ENCODE results near the gene GABRB1.
A peak's percentile ranks its signal among the peaks of the same experiment; 100 is the strongest.

GABRB1 gene

GRCh38 chr4:47031011-47031678, at the start of gene GABRB1:
TSS of gene GABRB1 (plus strand) at chr4:47031567.
- DNase-seq (ENCODE audit: low read depth), result no peak

- DNase-seq (ENCODE audit: low read depth), result no peak
Measured at GRCh38 chr4:46984781-46985180, 46.6 kb upstream of the GABRB1 start.

GRCh38 chr4:46986922-46987638, 44.3 kb upstream of the GABRB1 start:
- DNase-seq (ENCODE audit: low read depth), result no peak

GRCh38 chr4:46992338-46992737, 39.0 kb upstream of the GABRB1 start:
- no peak for DNase-seq (ENCODE audit: low read depth)

GRCh38 chr4:46993075-46994006, 38.0 kb upstream of the GABRB1 start, which contains the start of gene GABRA4:
TSS of gene GABRA4 (minus strand) at chr4:46993581. CDS start at chr4:46993424, 157 bp downstream.
- no peak for DNase-seq (ENCODE audit: low read depth)

GRCh38 chr4:46994007-46994405, 37.4 kb upstream of the GABRB1 start:
- DNase-seq (ENCODE audit: low read depth), result no peak

GRCh38 chr4:46999566-46999965, 31.8 kb upstream of the GABRB1 start:
- DNase-seq (ENCODE audit: low read depth), result no peak

GRCh38 chr4:47000406-47000805, 31.0 kb upstream of the GABRB1 start:
- no peak for DNase-seq (ENCODE audit: low read depth)

GRCh38 chr4:47002580-47002979, 28.8 kb upstream of the GABRB1 start:
- no peak for DNase-seq (ENCODE audit: low read depth)

GRCh38 chr4:47010347-47010911, 20.9 kb upstream of the GABRB1 start:
- DNase-seq (ENCODE audit: low read depth), result no peak

GRCh38 chr4:47010912-47011446, 20.4 kb upstream of the GABRB1 start:
- DNase-seq (ENCODE audit: low read depth), result no peak

GRCh38 chr4:47012676-47013075, 18.7 kb upstream of the GABRB1 start:
- DNase-seq (ENCODE audit: low read depth), result no peak

- DNase-seq (ENCODE audit: low read depth), result no peak
Measured at GRCh38 chr4:47013373-47013772, 18.0 kb upstream of the GABRB1 start.

- no peak for DNase-seq (ENCODE audit: low read depth)
Measured at GRCh38 chr4:47017081-47017480, 14.3 kb upstream of the GABRB1 start.

GRCh38 chr4:47017494-47017893, 13.9 kb upstream of the GABRB1 start:
- no peak for DNase-seq (ENCODE audit: low read depth)

- no peak for DNase-seq (ENCODE audit: low read depth)
Measured at GRCh38 chr4:47031751-47032404, 511 bp downstream of the GABRB1 start.

- peak; percentile 37 for DNase-seq (ENCODE audit: low read depth)
Measured at GRCh38 chr4:47032405-47033106, 1.2 kb downstream of the GABRB1 start.

- DNase-seq (ENCODE audit: low read depth), result no peak
Measured at GRCh38 chr4:47038263-47038662, 6.9 kb downstream of the GABRB1 start.

- DNase-seq (ENCODE audit: low read depth), result no peak
Measured at GRCh38 chr4:47040828-47041227, 9.5 kb downstream of the GABRB1 start.

- no peak for DNase-seq (ENCODE audit: low read depth)
Measured at GRCh38 chr4:47043821-47044220, 12.5 kb downstream of the GABRB1 start.

- DNase-seq (ENCODE audit: low read depth), result no peak
Measured at GRCh38 chr4:47045261-47045660, 13.9 kb downstream of the GABRB1 start.

Measured in stimulated activated CD8-positive, alpha-beta memory T cell treated with anti-CD3 and anti-CD28 coated beads, Interleukin-7, amount 100 ng/mL, for 24 hours (primary cell).